Ramos (cell line): ENCODE data around the gene CGREF1.

Experiments
- in situ Hi-C: fragments of 300-500 bp; cut with MboI; formaldehyde crosslinking; loops from one replicate; pipeline ENCODE4 v1.14.3; 2022; ENCODE audit warnings: low sequenced_read_pairs; ENCODE audit not compliant: unreplicated experiment

The CGREF1 gene

DNA sequence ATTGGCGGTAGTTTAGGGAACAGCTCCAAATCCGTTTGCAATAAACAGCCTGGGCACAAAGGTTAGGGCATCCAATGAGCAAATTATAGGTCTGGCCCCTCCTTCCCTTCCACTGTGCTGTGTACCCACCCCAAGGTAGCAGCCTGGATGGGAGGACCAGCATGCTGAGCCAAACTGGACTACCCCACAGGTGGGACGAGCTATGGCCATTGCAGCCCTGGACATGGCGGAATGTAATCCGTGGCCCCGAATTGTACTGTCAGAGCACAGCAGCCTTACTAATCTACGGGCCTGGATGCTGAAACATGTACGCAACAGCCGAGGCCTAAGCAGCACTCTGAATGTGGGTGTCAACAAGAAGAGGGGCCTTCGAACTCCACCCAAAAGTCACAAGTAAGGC lies 60.7 kb downstream of the CGREF1 start:
- in situ Hi-C loops, result no loop called here

DNA sequence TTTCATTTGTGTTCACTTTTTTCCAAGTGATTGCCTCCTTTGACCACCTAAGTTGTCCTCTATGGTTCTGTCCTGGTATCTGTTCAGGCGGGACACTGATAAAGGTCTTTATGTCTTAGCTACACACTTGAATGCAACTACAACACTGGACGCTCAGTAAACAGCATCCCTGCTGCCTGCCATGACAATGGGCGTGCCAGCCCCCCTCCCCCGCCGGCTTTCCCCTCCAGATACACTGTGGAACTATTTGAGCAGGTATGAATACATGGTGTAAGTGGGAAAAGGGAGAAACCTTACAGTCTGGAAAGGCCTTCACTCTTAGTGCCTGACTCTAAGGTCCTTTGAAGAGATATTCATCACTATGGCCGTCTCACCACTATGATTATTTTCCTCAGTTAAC lies 61.7 kb downstream of the CGREF1 start:
- in situ Hi-C loops, result no loop called here

DNA sequence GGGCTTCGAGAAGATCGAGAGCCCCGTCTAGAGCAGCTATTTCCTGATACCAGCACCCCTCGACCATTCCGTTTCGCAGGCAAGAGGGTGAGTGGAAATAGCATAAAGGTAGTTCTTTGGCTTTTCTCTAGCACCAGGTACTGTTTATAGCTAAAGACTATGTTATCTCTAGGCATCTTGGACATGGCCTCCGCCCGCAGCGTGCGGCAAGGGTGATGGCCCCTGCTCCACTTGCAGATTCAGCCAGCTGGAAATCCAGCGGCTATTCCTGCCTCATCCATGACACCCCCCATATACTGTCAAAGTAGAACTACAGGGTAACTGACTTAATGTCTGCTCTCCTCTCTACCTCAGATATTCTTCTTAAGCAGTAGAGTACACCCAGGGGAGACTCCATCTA lies 64.2 kb downstream of the CGREF1 start:
- in situ Hi-C loops, result no loop called here

DNA sequence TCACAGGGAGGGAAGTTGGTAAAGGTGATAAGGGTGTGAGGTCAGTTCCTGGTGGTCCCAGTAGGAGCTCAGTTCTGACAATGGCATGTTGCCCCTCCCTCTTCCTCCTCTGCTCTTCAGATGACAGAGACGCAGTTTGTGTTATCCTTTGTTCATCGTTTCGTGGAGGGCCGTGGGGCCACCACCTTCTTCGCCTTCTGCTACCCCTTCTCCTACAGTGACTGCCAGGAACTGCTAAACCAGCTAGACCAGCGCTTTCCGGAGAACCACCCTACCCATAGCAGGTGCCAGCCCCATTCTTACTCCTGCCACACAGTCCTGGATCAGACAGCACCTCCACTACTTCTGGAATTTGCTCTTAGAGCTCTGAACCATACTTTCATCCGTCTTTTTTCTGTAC lies 65.2 kb downstream of the CGREF1 start:
- in situ Hi-C loops, result no loop called here

DNA sequence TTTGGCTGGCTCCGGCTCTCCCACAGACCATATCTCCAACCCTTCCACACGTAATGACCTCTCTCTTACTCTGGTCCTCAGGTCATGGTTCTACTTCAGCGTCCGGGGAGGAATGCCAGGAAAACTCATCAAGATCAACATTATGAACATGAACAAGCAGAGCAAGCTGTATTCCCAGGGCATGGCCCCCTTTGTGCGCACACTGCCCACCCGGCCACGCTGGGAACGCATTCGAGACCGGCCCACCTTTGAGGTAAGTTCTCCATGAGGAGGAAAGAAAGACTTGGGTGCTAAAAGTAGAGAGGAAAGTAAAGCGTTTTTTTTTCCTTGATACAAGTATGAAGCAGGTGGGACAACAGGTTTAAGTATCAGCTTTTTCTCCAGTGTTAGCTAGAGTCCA lies 65.6 kb downstream of the CGREF1 start:
- in situ Hi-C loops, result no loop called here

DNA sequence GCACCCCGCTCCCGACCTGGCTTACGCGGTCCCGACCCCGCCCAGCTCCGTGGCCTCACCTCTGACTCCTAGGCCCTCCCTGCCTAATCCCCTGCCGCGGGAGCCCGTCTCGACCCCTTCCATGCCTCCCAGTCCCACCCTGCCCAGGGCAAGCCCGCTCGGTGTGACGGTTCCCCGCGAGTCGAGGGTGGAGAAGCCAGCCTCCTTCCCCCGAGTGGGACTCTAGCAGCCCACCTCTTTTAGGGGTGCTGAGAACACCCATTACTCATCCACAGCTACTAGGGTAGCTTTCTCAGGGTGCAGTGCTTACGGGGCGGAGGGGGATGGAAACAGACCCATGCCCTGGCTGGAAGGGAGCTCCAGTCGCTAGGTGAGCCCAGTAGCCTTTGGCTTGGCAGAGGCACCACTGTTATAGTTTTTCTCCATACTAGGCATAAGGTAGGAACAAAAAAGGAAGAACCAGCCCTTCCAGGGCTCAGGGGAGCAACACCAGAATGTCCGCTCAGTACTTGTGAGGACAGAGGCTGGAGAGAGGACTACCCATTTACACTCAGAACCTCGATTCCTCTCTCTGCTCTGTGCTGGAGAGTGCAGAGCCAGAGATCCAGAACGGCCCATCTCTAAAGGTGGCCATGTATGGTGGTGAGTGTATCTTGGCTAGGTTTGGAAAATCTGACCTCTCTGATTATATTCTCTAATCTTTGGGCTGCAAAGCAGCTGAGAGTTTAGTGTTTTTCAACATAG lies 66.9 kb downstream of the CGREF1 start:
- in situ Hi-C loops, result no loop called here

DNA sequence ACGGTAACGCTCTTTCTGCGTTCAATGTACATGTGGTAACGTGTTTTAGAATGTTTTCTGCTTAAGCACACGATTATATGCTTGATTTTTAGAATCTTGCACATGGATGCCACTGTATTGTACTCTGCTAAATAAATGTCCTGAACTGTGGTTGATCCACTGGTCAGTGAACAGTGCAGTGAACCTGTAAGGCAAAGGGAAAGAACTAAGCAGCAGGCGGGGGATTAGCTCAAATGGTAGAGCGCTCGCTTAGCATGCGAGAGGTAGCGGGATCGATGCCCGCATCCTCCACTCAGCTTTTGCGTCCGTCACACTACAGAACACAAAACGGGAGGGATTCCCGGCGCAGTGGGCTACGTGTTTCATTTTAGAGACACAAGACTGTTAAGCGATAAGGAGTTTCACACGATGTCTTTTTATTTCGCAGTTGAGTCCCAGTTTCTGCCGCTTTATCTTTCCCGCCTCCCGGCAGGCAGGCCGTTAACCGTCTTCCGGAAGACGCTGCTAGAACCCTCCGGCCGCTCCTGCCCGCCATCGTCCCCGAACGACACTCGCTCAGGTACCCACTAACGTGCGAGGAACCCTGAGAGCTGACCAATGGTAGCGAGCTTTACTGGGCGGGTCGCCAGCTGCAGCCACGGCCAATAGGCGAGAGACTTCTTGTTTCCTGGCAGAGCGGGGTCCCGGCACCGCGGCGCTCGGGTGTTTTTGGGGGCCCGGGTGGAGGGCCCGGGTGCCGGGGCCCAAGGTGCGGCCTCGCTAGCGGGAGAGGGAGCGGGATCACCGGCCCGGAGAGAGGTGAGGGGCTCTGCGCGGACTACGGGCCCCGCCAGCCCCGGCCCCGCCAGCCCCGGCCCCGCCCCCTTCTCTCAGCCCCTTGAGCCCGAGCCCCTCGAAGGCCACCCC lies 67.7 kb downstream of the CGREF1 start, which contains the start of gene AGBL5:
Gene AGBL5 (plus strand): TSS at position 673 of the 906 bp plus-strand sequence. CDS start 1,291 bp downstream, outside the sequence.
- in situ Hi-C loops, result no loop called here
